ENCODE results near the gene NR1D1. TPM values are rescaled to one million over a fixed set of nuclear protein-coding genes. Genes with fewer than 3 reads are reported as not detected.

NR1D1 gene
- total RNA-seq, 1 experiment from 2014 or later = 8.8 TPM

- ChIA-PET CTCF (interaction anchor here (0.5 to 2.0 kb wide), 4 partner anchors 11 to 46 kb away, joined by 3 to 9 read pairs (median 6); no protein-coding TSS in a partner anchor), POLR2A (interaction anchor here (0.6 to 0.9 kb wide), 2 partner anchors 10 to 57 kb away, joined by 3 to 7 read pairs; no protein-coding TSS in a partner anchor)
- intact Hi-C loops (cut with micrococcal nuclease; ENCODE audit: unreplicated experiment) = no loop called here
- Histone ChIP-seq H3K4me3 (ENCODE audit: low read depth in 2 of 2, low read length in 2 of 2) (peak overlapping the region; percentile 67 to 84), H3K27me3 (ENCODE audit: control insufficient read depth, insufficient read depth, low read length) (no peaks in the 10 kb centered on the region), H3K27ac (ENCODE audit: low read length) (peak overlapping the region; percentile 41; the same call in 1 of the 2 replicates), H3K9me3 (ENCODE audit: control insufficient read depth, insufficient read depth, low read depth, low read length) (no peaks in the 10 kb centered on the region), H3K4me1 (ENCODE audit: control insufficient read depth, insufficient read depth, low read length) (peaks cover 35% of the 10 kb centered on the region), H3K36me3 (ENCODE audit: control insufficient read depth, insufficient read depth, low read length) (no peaks in the 10 kb centered on the region)
- TSS peak; percentile 51 for BruUV-seq (replicated peaks)
- TF ChIP-seq, protein P1, sequence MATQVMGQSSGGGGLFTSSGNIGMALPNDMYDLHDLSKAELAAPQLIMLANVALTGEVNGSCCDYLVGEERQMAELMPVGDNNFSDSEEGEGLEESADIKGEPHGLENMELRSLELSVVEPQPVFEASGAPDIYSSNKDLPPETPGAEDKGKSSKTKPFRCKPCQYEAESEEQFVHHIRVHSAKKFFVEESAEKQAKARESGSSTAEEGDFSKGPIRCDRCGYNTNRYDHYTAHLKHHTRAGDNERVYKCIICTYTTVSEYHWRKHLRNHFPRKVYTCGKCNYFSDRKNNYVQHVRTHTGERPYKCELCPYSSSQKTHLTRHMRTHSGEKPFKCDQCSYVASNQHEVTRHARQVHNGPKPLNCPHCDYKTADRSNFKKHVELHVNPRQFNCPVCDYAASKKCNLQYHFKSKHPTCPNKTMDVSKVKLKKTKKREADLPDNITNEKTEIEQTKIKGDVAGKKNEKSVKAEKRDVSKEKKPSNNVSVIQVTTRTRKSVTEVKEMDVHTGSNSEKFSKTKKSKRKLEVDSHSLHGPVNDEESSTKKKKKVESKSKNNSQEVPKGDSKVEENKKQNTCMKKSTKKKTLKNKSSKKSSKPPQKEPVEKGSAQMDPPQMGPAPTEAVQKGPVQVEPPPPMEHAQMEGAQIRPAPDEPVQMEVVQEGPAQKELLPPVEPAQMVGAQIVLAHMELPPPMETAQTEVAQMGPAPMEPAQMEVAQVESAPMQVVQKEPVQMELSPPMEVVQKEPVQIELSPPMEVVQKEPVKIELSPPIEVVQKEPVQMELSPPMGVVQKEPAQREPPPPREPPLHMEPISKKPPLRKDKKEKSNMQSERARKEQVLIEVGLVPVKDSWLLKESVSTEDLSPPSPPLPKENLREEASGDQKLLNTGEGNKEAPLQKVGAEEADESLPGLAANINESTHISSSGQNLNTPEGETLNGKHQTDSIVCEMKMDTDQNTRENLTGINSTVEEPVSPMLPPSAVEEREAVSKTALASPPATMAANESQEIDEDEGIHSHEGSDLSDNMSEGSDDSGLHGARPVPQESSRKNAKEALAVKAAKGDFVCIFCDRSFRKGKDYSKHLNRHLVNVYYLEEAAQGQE (IDR thresholded peaks at IDR 0.05; ENCODE audit: insufficient read depth in 1 of 2, low read depth in 2 of 2, low read length in 1 of 2) = no peak
- TF ChIP-seq SIN3A (IDR thresholded peaks at IDR 0.05; ENCODE audit: borderline replicate concordance, insufficient read depth, low read depth, low read length) (no peak), TCF7L2 (IDR thresholded peaks at IDR 0.05; ENCODE audit: low read depth, low read length) (no peak), POLR2AphosphoS5 (IDR thresholded peaks at IDR 0.05; ENCODE audit: low read depth, low read length) (no peak)
- TF ChIP-seq, protein P2, sequence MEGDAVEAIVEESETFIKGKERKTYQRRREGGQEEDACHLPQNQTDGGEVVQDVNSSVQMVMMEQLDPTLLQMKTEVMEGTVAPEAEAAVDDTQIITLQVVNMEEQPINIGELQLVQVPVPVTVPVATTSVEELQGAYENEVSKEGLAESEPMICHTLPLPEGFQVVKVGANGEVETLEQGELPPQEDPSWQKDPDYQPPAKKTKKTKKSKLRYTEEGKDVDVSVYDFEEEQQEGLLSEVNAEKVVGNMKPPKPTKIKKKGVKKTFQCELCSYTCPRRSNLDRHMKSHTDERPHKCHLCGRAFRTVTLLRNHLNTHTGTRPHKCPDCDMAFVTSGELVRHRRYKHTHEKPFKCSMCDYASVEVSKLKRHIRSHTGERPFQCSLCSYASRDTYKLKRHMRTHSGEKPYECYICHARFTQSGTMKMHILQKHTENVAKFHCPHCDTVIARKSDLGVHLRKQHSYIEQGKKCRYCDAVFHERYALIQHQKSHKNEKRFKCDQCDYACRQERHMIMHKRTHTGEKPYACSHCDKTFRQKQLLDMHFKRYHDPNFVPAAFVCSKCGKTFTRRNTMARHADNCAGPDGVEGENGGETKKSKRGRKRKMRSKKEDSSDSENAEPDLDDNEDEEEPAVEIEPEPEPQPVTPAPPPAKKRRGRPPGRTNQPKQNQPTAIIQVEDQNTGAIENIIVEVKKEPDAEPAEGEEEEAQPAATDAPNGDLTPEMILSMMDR (IDR thresholded peaks at IDR 0.05) = no peak
- ATAC-seq (no peak), DNase-seq (ENCODE audit: low read depth, low spot score) (no peak)
- in situ Hi-C loops (cut with HindIII; ENCODE audit: low pct_unique_long_range_greater_than_20kb, low sequenced_read_pairs) = no loop called here
Observed at GRCh38 chr17:40063901-40064531, 36.4 kb downstream of the NR1D1 start.

GRCh38 chr17:40063187-40063771 lies 37.1 kb downstream of the NR1D1 start:
- Histone ChIP-seq H3K36me3 (ENCODE audit: control insufficient read depth, insufficient read depth, low read length) (no peaks in the 10 kb centered on the region), H3K4me3 (ENCODE audit: low read depth in 2 of 2, low read length in 2 of 2) (peak overlapping the region; percentile 67 to 84), H3K9me3 (ENCODE audit: control insufficient read depth, insufficient read depth, low read depth, low read length) (no peaks in the 10 kb centered on the region), H3K27me3 (ENCODE audit: control insufficient read depth, insufficient read depth, low read length) (no peaks in the 10 kb centered on the region), H3K27ac (ENCODE audit: low read length) (peak overlapping the region; percentile 41; the same call in 1 of the 2 replicates), H3K4me1 (ENCODE audit: control insufficient read depth, insufficient read depth, low read length) (peaks cover 28% of the 10 kb centered on the region)
- TF ChIP-seq SIN3A (IDR thresholded peaks at IDR 0.05; ENCODE audit: borderline replicate concordance, insufficient read depth, low read depth, low read length) (no peak), TCF7L2 (IDR thresholded peaks at IDR 0.05; ENCODE audit: low read depth, low read length) (no peak), POLR2AphosphoS5 (IDR thresholded peaks at IDR 0.05; ENCODE audit: low read depth, low read length) (no peak)
- TF ChIP-seq, protein P1 (IDR thresholded peaks at IDR 0.05; ENCODE audit: insufficient read depth in 1 of 2, low read depth in 2 of 2, low read length in 1 of 2) = no peak
- TF ChIP-seq, protein P2 (IDR thresholded peaks at IDR 0.05) = no peak
- BruUV-seq (replicated peaks) = no TSS peak
- in situ Hi-C loops (cut with HindIII; ENCODE audit: low pct_unique_long_range_greater_than_20kb, low sequenced_read_pairs) (no loop called here), intact Hi-C loops (cut with micrococcal nuclease; ENCODE audit: unreplicated experiment) (no loop called here)
- CTCF ChIA-PET = interaction anchor here (0.7 to 0.9 kb wide), 3 partner anchors 12 to 36 kb away, joined by 3 read pairs; no protein-coding TSS in a partner anchor
- ATAC-seq (peak; percentile 73), DNase-seq (ENCODE audit: low read depth, low spot score) (no peak)
- POLR2A ChIA-PET = interaction anchor here (0.5 to 0.6 kb wide), 2 partner anchors 9 to 58 kb away, joined by 3 to 7 read pairs; partner anchors contain the start of gene MED24
